HEK293 (cell line): Measurements from ENCODE around the gene LPAR2.

Experiments used
- CTCF ChIA-PET: fragments of 350-600 bp; formaldehyde crosslinking; extraction: SDS; loops from one replicate; lab custom pipeline; 2021; ENCODE audit warnings: antibody characterized with exemption; lab: Yijun Ruan, JAX
- POLR2A ChIA-PET: fragments of 300-600 bp; formaldehyde crosslinking; extraction: SDS; loops from one replicate; lab custom pipeline; 2020; ENCODE audit warnings: antibody characterized with exemption, inconsistent platforms; lab: Yijun Ruan, JAX
- H3K27ac ChIP-seq: fragments of 200-500 bp; sonication (Bioruptor generic); 2 replicates; pipeline ENCODE4 v1.5.1; 2014; ENCODE audit warnings: low read depth, low read length, control low read depth, inconsistent platforms; ENCODE audit errors: extremely low read depth
- H3K36me3 ChIP-seq, 2 experiments: fragments of 200-500 bp in 1 of 2; sonication (Bioruptor generic) in 1 of 2; 1 replicate in 1 of 2; 2 replicates in 1 of 2; pipeline ENCODE4 v1.5.1; 2014 to 2017; ENCODE audit warnings: inconsistent platforms in 2 of 2, low read length in 2 of 2; ENCODE audit not compliant: control insufficient read depth in 2 of 2, insufficient read depth in 1 of 2
- H3K4me1 ChIP-seq: fragments of 200-500 bp; sonication (Bioruptor generic); 2 replicates; pipeline ENCODE4 v1.5.1; 2014; ENCODE audit warnings: mild to moderate bottlenecking, low read length, inconsistent platforms; ENCODE audit not compliant: control insufficient read depth, insufficient read depth
- H3K4me3 ChIP-seq: 2 replicates; pipeline ENCODE4 v1.5.1; 2011; ENCODE audit warnings: low read depth, mild to moderate bottlenecking, control low read depth, low read length, moderate library complexity
- H3K9me3 ChIP-seq: fragments of 200-500 bp; sonication (Bioruptor generic); 2 replicates; pipeline ENCODE4 v1.5.1; 2014; ENCODE audit warnings: low read depth, low read length, inconsistent platforms; ENCODE audit not compliant: control insufficient read depth, insufficient read depth
- KLF8 ChIP-seq: fragments of 450-650 bp; formaldehyde crosslinking; IDR thresholded peaks from 2 replicates; pipeline ENCODE4 v1.5.1; 2016; ENCODE audit warnings: missing biosample characterization, missing genetic modification characterization
- PBX3 ChIP-seq: sonication (generic); formaldehyde crosslinking; IDR thresholded peaks from 2 replicates; pipeline ENCODE4 v1.8.1; 2022; ENCODE audit warnings: mild to moderate bottlenecking, moderate library complexity, missing genetic modification reagents
- SCRT2 ChIP-seq: fragments of 450-650 bp; formaldehyde crosslinking; IDR thresholded peaks from 2 replicates; pipeline ENCODE4 v1.5.1; 2016; ENCODE audit warnings: missing biosample characterization, missing genetic modification characterization
- SP7 ChIP-seq: fragments of 450-650 bp; formaldehyde crosslinking; IDR thresholded peaks from 2 replicates; pipeline ENCODE4 v1.5.1; 2016; ENCODE audit warnings: missing biosample characterization, missing genetic modification characterization
- YY2 ChIP-seq: fragments of 450-650 bp; formaldehyde crosslinking; IDR thresholded peaks from 2 replicates; pipeline ENCODE4 v1.5.1; 2016; ENCODE audit warnings: missing biosample characterization, missing genetic modification characterization
- ZBTB17 ChIP-seq: fragments of 450-650 bp; formaldehyde crosslinking; IDR thresholded peaks from 2 replicates; pipeline ENCODE4 v1.5.1; 2016; ENCODE audit warnings: missing biosample characterization, missing genetic modification characterization
- ZBTB26 ChIP-seq: fragments of 450-650 bp; formaldehyde crosslinking; optimal IDR thresholded peaks from 2 replicates; pipeline ENCODE3; 2016; ENCODE audit warnings: missing biosample characterization, mild to moderate bottlenecking, missing genetic modification characterization
- ZNF112 ChIP-seq: fragments of 450-650 bp; formaldehyde crosslinking; IDR thresholded peaks from 2 replicates; pipeline ENCODE4 v1.5.0; 2017; ENCODE audit warnings: missing biosample characterization, missing genetic modification characterization
- ZNF19 ChIP-seq: fragments of 450-650 bp; formaldehyde crosslinking; IDR thresholded peaks from 2 replicates; pipeline ENCODE4; 2016; ENCODE audit warnings: missing biosample characterization, missing genetic modification characterization, low read depth
- ZNF223 ChIP-seq: fragments of 450-650 bp; formaldehyde crosslinking; IDR thresholded peaks from 2 replicates; pipeline ENCODE4 v1.5.1; 2016; ENCODE audit warnings: missing biosample characterization, missing genetic modification characterization
- ZNF391 ChIP-seq: fragments of 450-650 bp; formaldehyde crosslinking; IDR thresholded peaks from 2 replicates; pipeline ENCODE4 v1.5.1; 2016; ENCODE audit warnings: low read depth, missing biosample characterization, missing genetic modification characterization, borderline replicate concordance
- ZNF394 ChIP-seq: fragments of 450-650 bp; formaldehyde crosslinking; IDR thresholded peaks from 2 replicates; pipeline ENCODE4 v1.5.1; 2016; ENCODE audit warnings: missing biosample characterization, missing genetic modification characterization, mild to moderate bottlenecking, moderate library complexity, borderline replicate concordance
- ZNF416 ChIP-seq: fragments of 450-650 bp; formaldehyde crosslinking; IDR thresholded peaks from 2 replicates; pipeline ENCODE4 v1.5.1; 2016; ENCODE audit warnings: missing biosample characterization, missing genetic modification characterization
- ZNF426 ChIP-seq: fragments of 450-650 bp; formaldehyde crosslinking; IDR thresholded peaks from 2 replicates; pipeline ENCODE4 v1.5.1; 2017; ENCODE audit warnings: missing biosample characterization, missing genetic modification characterization, mild to moderate bottlenecking, inconsistent platforms, moderate library complexity
- ZNF585B ChIP-seq: fragments of 450-650 bp; formaldehyde crosslinking; IDR thresholded peaks from 2 replicates; pipeline ENCODE4 v1.5.1; 2016; ENCODE audit warnings: missing biosample characterization, missing genetic modification characterization
- ZSCAN16 ChIP-seq: fragments of 450-650 bp; formaldehyde crosslinking; IDR thresholded peaks from 2 replicates; pipeline ENCODE4 v1.5.1; 2016; ENCODE audit warnings: missing biosample characterization, missing genetic modification characterization
- TF ChIP-seq, protein P1 (sequence below): fragments of 450-650 bp; formaldehyde crosslinking; IDR thresholded peaks from 2 replicates; pipeline ENCODE4; 2016; ENCODE audit warnings: missing biosample characterization, missing genetic modification characterization
- TF ChIP-seq, protein P2 (sequence below): fragments of 450-650 bp; formaldehyde crosslinking; IDR thresholded peaks from 2 replicates; pipeline ENCODE4 v1.5.1; 2017; ENCODE audit warnings: missing biosample characterization, missing genetic modification characterization

The LPAR2 gene

DNA sequence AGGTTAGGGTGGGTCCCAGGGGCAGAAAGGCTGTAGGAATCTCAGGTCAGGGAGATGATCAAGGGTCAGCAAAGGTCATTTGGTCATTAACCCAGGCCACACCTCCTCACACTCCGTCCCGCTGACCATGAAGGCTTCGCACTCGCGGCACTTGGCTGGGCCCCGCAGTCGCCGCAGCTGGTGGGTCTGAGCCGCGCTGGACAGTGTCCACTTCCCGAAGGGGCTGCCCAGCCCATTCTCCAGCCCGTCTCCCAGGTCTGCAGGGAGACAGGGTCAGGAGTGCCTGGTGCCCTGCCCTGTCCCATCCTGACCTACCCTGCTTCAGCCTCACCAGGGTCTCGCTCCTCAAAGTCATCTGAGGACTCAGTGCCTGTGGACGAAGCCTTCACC lies 7.3 kb upstream of the LPAR2 start:
- Histone ChIP-seq H3K27ac (no peak overlapping the region), H3K9me3 (no peaks in the 10 kb centered on the region), H3K4me3 (no peak overlapping the region), H3K36me3 (peaks cover 0 to 44% of the 10 kb centered on the region in 2 experiments; a peak in 2 of 3 replicates), H3K4me1 (no peaks in the 10 kb centered on the region)
- TF ChIP-seq SP7 (tag by site-specific recombination) (no peak), ZBTB26 (tag by site-specific recombination) (no peak), YY2 (no peak), ZSCAN16 (tag by site-specific recombination) (no peak), PBX3 (CRISPR knock-in tag) (no peak), ZNF19 (tag by site-specific recombination) (no peak), ZNF112 (no peak), ZNF223 (no peak), ZNF391 (tag by site-specific recombination) (no peak), ZBTB17 (no peak), ZNF585B (tag by site-specific recombination) (no peak), ZNF416 (tag by site-specific recombination) (no peak), SCRT2 (tag by site-specific recombination) (no peak), KLF8 (tag by site-specific recombination) (no peak), ZNF394 (tag by site-specific recombination) (no peak)
- TF ChIP-seq, protein P1, sequence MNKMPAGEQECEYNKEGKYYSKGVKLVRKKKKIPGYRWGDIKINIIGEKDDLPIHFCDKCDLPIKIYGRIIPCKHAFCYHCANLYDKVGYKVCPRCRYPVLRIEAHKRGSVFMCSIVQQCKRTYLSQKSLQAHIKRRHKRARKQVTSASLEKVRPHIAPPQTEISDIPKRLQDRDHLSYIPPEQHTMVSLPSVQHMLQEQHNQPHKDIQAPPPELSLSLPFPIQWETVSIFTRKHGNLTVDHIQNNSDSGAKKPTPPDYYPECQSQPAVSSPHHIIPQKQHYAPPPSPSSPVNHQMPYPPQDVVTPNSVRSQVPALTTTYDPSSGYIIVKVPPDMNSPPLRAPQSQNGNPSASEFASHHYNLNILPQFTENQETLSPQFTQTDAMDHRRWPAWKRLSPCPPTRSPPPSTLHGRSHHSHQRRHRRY (tag by site-specific recombination), result no peak
- TF ChIP-seq, protein P2, sequence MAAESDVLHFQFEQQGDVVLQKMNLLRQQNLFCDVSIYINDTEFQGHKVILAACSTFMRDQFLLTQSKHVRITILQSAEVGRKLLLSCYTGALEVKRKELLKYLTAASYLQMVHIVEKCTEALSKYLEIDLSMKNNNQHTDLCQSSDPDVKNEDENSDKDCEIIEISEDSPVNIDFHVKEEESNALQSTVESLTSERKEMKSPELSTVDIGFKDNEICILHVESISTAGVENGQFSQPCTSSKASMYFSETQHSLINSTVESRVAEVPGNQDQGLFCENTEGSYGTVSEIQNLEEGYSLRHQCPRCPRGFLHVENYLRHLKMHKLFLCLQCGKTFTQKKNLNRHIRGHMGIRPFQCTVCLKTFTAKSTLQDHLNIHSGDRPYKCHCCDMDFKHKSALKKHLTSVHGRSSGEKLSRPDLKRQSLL, result no peak
- ChIA-PET CTCF (no interaction called here), POLR2A (no interaction called here)

DNA sequence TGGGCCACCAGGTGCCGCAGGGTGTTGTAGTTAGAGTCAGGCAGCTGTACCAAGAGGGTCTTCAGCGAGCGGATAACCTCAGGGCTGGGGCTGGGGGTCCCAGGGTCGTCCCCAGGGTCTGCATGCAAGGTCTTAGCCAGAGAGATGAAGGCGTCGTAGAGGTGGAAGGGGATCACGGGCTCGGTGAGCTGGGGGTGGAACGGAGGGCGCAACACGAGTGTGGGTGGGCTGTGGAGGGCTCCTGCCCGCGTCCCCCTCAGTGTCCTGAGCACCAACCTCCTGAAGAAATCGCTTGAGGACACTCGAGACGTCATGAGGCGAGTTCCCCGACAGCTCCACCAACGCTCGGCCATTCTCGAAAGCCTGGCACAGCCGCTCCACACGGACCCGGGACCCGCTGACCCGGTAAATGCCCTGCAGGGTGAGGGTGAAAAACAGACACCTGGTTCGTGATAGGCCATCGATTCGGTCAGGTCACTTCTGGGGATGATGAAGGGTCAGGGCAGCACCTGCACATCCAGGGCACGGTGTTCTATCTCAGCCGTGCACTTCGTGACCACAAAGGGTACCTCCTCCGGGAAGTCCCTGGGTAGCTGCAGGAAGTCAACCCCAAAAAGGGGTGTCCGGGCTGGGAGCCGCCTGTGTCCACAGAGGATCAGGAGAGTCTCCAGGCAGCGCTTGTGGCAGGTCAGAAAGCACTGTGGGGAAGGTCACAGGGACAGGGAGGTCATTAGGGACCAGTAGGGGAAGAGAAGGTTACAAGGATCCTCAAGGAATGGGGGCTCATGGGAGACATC lies 6.7 kb upstream of the LPAR2 start:
- peaks cover 0 to 42% of the 10 kb centered on the region in 2 experiments; a peak in 2 of 3 replicates for H3K36me3 ChIP-seq
- ChIA-PET POLR2A (no interaction called here), CTCF (interaction anchor here (1.9 kb wide), 1 partner anchor 9 kb away, joined by 9 read pairs; the partner anchor contains the start of gene GMIP)

More for the DNA sequence above, 6.7 kb upstream of the LPAR2 start:
- H3K9me3 ChIP-seq, result no peaks in the 10 kb centered on the region
- H3K4me1 ChIP-seq, result no peaks in the 10 kb centered on the region
- no peak overlapping the region for H3K4me3 ChIP-seq
- TF ChIP-seq ZNF426 (tag by site-specific recombination), result no peak
- TF ChIP-seq, protein P1 (tag by site-specific recombination), result no peak
- no peak overlapping the region for H3K27ac ChIP-seq
